Measurements from ENCODE around the gene RAPGEF4.

RAPGEF4 gene

GRCh38 chr2:172722481-172722880, 13.2 kb upstream of the RAPGEF4 start:
- H3K27ac ChIP-seq, result no peak overlapping the region
- H3K4me3 ChIP-seq (ENCODE audit: low read depth in 1 of 2, low read length in 1 of 2), result no peak overlapping the region
- H3K9me3 ChIP-seq, result no peaks in the 10 kb centered on the region
- TF ChIP-seq CTCF (IDR thresholded peaks at IDR 0.05), result no peak
- H3K4me1 ChIP-seq (ENCODE audit: control insufficient read depth in 1 of 2, insufficient read depth in 1 of 2, low read depth in 1 of 2, low read length in 1 of 2), result no peaks in the 10 kb centered on the region
- no peaks in the 10 kb centered on the region for H3K36me3 ChIP-seq
- no peaks in the 10 kb centered on the region for H3K27me3 ChIP-seq

- H3K4me1 ChIP-seq (ENCODE audit: control insufficient read depth in 1 of 2, insufficient read depth in 1 of 2, low read depth in 1 of 2, low read length in 1 of 2), result no peaks in the 10 kb centered on the region
- H3K4me3 ChIP-seq (ENCODE audit: low read depth in 1 of 2, low read length in 1 of 2), result no peak overlapping the region
- H3K27ac ChIP-seq, result no peak overlapping the region
- H3K27me3 ChIP-seq, result no peaks in the 10 kb centered on the region
- no peaks in the 10 kb centered on the region for H3K9me3 ChIP-seq
- no peak for TF ChIP-seq CTCF (IDR thresholded peaks at IDR 0.05)
- no peaks in the 10 kb centered on the region for H3K36me3 ChIP-seq
Measured at GRCh38 chr2:172723286-172723685, 12.4 kb upstream of the RAPGEF4 start.

- H3K9me3 ChIP-seq, result no peaks in the 10 kb centered on the region
- no peaks in the 10 kb centered on the region for H3K4me1 ChIP-seq (ENCODE audit: control insufficient read depth in 1 of 2, insufficient read depth in 1 of 2, low read depth in 1 of 2, low read length in 1 of 2)
- H3K4me3 ChIP-seq (ENCODE audit: low read depth in 1 of 2, low read length in 1 of 2), result no peak overlapping the region
- no peaks in the 10 kb centered on the region for H3K27me3 ChIP-seq
- H3K27ac ChIP-seq, result no peak overlapping the region
- TF ChIP-seq CTCF (IDR thresholded peaks at IDR 0.05), result no peak
- H3K36me3 ChIP-seq, result no peaks in the 10 kb centered on the region
Measured at GRCh38 chr2:172724724-172725123, 10.9 kb upstream of the RAPGEF4 start.

GRCh38 chr2:172725284-172725683, 10.4 kb upstream of the RAPGEF4 start:
- TF ChIP-seq CTCF (IDR thresholded peaks at IDR 0.05), result no peak
- H3K36me3 ChIP-seq, result no peaks in the 10 kb centered on the region
- no peaks in the 10 kb centered on the region for H3K27me3 ChIP-seq
- no peaks in the 10 kb centered on the region for H3K9me3 ChIP-seq
- H3K4me1 ChIP-seq (ENCODE audit: control insufficient read depth in 1 of 2, insufficient read depth in 1 of 2, low read depth in 1 of 2, low read length in 1 of 2), result no peaks in the 10 kb centered on the region
- H3K27ac ChIP-seq, result no peak overlapping the region
- H3K4me3 ChIP-seq (ENCODE audit: low read depth in 1 of 2, low read length in 1 of 2), result no peak overlapping the region

- H3K27me3 ChIP-seq, result peaks cover 3% of the 10 kb centered on the region
- H3K36me3 ChIP-seq, result no peaks in the 10 kb centered on the region
- TF ChIP-seq CTCF (IDR thresholded peaks at IDR 0.05), result no peak
- no peaks in the 10 kb centered on the region for H3K4me1 ChIP-seq (ENCODE audit: control insufficient read depth in 1 of 2, insufficient read depth in 1 of 2, low read depth in 1 of 2, low read length in 1 of 2)
- H3K27ac ChIP-seq, result no peak overlapping the region
- no peak overlapping the region for H3K4me3 ChIP-seq (ENCODE audit: low read depth in 1 of 2, low read length in 1 of 2)
- H3K9me3 ChIP-seq, result no peaks in the 10 kb centered on the region
Measured at GRCh38 chr2:172725746-172726145, 9.9 kb upstream of the RAPGEF4 start.

- Histone ChIP-seq H3K4me1 (ENCODE audit: control insufficient read depth in 1 of 2, insufficient read depth in 1 of 2, low read depth in 1 of 2, low read length in 1 of 2) (no peaks in the 10 kb centered on the region), H3K36me3 (no peaks in the 10 kb centered on the region), H3K27me3 (peaks cover 8% of the 10 kb centered on the region), H3K27ac (no peak overlapping the region), H3K9me3 (no peaks in the 10 kb centered on the region), H3K4me3 (ENCODE audit: low read depth in 1 of 2, low read length in 1 of 2) (no peak overlapping the region)
- no peak for TF ChIP-seq CTCF (IDR thresholded peaks at IDR 0.05)
Measured at GRCh38 chr2:172726172-172726735, 9.4 kb upstream of the RAPGEF4 start.
